DMS153 treated with DMSO at 0.1 percent for 48 hours (cell line): Measurements from ENCODE around the gene TTLL6.
A peak's percentile ranks its signal among the peaks of the same experiment; 100 is the strongest.

Source experiments
- DNase-seq: peaks from one replicate; lab custom pipeline; 2025; ENCODE audit not compliant: unreplicated experiment; lab: John Stamatoyannopoulos, UW

TTLL6 gene

GRCh38 chr17:48761114-48761513 lies 55.9 kb downstream of the TTLL6 start:
- no peak for DNase-seq

GRCh38 chr17:48760411-48760810 lies 56.6 kb downstream of the TTLL6 start:
- DNase-seq, result no peak

GRCh38 chr17:48759288-48759687 lies 57.7 kb downstream of the TTLL6 start:
- DNase-seq, result no peak

DNA sequence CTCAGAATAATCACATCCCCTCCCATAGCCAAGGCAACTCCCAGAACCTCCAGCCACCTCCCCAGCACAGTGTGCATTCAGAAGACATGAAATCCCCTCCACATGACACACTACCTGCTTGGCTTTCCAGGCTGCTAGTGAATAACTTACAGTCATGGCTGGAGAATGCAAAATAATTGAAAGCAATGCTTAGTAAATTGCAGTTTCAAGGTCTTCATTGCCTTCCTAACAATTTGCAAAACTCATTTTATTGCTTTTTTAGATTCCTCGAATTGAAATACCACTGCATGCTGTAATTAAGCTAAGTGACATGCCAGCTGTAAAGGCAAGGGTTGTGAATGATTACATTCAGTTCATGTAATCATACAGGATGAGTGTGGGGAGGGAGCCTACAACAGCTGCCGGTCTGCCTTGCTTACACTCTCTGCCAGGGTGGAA lies 59.5 kb downstream of the TTLL6 start:
- no peak for DNase-seq

DNA sequence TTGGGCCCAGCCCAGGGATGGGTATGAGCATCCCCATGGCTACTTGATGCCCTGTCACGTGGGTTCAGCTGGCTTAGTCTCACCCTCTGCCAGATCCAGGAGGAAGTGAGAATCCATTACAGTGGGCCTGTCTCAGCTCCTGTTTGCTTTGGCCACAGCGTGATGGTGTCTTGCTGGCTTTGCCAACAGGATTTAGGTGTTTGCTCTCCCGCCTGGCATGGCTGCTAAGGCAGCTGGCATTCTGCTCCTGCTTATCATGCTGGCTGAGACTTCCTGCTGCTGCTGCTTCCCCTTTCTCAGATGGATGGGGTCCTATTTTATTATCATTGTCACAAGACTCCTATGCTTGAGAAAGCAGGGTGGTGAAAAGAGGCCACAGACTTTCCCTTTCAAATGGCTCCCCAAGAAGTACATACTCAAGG lies 60.2 kb downstream of the TTLL6 start:
- peak; percentile 37 for DNase-seq

- no peak for DNase-seq
Measured at GRCh38 chr17:48755356-48755755, 61.7 kb downstream of the TTLL6 start.

DNA sequence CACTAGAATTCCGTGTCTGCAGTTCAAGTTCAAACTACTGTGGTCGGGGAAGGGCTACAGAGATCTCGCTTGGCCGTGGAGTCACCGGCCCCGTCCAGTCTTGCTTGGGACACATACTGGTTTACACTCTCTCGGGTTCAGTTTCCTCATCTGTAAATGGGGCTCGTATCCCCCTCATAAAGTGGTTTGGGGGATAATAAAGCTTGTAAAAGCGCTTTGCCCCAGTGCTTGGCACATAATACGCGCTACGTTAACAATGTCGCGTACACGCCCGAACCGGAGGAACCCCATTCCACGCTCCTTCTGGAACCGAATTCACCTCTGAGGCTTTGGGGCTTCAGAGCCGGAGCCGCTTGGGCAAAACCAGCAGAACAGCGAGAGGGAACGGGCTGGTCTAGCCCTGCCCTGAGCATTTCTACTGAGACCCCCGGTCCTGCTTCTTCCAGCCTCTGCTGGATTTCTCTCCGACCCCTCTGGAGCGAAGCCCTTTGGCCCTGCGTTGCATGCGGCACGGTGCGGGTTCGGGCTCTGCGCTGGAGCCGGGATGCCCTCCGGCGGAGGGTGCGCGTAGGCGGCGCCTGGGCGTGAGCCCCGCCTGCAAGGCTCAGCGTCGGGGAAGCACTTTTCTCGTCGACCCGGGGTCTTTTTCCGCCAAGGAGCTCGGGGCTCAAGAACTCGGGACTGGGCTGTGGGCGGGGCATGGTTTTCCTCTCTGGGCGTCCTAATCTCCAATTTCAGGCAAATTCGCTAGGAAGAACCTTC lies 62.3 kb downstream of the TTLL6 start:
- no peak for DNase-seq

GRCh38 chr17:48753794-48754499 lies 63.1 kb downstream of the TTLL6 start:
- DNase-seq, result no peak

DNA sequence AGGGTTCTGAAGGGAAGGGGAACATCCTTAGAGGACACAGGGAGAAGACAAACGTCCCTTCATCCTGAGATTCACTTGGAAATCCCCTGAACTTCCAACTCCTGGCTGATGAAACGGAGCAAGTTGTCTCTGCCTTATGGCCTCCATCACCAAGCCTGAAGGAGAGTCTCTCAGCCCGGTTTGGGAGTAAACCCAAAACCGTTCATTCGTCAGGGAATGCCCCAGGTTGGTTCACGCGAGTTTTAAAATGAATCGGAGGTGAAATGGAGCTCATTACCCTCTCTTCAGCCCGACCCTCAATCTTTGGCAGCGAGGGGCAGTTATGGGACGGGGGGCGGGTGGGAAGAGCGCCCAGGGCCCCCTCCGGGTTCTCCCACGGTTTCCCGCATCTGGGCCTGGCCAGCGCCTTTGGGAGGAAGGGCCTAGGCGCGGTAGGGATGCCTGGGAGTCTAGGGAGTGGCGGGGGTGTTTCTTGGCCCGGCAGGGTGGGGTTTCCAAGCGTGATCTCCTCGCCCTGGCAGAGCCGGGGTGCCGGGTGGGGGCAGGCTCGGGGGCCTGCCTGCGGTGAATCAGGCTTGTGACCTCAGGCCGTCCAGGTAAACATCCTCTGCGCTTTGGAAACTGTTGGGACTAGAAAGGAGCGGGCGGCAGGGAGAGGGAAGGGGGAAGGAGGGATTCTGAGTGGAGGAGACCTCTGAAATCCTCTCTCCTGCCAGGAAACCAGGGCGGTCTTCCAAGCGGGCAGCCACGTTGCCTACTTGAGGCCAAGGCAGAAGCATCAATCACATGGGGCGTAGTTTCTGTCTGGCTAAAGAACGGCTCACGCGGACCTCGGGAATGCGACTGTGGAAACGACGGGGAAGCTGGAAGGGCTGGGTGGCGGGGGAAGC lies 64.4 kb downstream of the TTLL6 start:
- no peak for DNase-seq

DNA sequence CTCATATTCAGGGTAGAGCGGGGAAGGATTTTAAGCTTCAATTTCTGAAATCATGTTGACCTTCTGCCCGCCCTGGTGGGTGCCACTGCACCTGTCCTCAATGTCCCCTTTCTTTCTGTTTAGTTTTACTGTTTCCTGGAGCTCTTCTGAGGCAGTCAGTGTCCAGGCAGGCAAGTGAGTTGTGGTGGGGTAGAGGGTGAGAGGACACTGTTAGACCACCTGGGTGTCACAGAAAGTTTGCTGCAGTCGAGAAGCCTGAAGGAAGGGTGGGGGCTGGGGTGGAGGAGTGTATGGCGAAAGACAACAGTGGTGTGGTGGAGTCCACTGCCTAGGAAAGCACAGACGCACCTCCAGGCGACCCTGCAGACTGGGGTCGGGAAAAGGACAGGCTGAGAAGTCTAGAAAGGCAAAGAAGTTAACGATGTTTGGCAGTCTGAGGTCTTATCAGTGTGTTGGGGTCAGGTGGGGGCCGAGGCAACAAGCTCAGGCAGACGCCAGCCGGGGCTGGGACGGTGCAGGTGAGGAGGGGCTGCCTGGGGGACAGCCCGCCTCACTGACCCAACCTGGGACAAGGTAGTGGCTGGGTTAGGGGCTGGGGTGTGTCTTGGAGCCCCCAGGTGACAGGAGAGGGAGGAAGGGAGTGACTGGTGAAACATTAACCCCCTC lies 65.2 kb downstream of the TTLL6 start:
- DNase-seq, result no peak

- no peak for DNase-seq
Measured at GRCh38 chr17:48751172-48751571, 65.9 kb downstream of the TTLL6 start.

GRCh38 chr17:48749621-48750553 lies 67.1 kb downstream of the TTLL6 start:
- DNase-seq, result no peak

- DNase-seq, result no peak
Measured at GRCh38 chr17:48748718-48749566, 68.1 kb downstream of the TTLL6 start.

DNA sequence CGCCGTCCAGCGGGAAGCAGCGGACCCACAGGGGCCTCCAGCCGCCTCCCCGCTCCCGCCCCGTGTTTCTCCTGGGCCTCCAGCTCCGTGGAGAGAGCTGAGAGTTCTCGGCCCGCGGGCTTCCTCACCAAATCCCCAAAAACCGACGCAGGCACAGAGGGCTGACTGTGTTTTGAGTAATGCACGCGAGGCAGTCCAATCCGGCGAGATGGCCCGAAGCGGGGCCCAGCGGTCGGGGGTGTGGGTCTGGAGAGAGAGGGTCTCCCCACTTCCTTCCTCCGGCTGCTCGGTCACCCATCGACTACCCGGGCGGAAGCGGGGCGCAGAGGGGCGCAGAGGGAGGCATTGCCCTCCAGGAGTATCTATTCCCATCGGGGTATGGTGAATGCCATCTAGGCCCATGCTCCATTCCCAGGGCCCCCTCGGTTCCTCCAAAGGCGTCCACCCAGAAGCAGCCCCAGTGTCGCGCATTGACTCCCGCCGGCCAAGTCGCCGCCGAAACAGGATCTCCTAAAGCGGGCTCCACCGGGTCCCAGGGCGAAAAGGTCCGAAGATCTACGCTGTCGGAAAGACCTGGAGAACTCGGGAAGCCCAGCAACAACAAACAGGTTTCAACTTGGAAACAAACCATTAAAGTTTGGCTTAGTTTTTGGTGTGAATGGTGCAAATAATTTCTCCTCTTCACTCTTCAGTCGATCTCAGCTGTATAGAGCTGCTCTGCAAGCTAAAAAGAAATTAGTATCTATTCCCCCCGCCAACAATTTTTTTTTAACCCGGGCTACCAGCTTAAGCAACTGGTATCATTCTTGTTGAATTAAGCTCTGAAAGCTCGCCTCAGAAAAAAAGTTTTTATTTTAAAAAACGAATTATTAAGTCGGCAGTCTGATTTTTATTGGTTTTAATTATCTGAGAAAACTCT lies 69.3 kb downstream of the TTLL6 start:
- DNase-seq, result no peak

DNA sequence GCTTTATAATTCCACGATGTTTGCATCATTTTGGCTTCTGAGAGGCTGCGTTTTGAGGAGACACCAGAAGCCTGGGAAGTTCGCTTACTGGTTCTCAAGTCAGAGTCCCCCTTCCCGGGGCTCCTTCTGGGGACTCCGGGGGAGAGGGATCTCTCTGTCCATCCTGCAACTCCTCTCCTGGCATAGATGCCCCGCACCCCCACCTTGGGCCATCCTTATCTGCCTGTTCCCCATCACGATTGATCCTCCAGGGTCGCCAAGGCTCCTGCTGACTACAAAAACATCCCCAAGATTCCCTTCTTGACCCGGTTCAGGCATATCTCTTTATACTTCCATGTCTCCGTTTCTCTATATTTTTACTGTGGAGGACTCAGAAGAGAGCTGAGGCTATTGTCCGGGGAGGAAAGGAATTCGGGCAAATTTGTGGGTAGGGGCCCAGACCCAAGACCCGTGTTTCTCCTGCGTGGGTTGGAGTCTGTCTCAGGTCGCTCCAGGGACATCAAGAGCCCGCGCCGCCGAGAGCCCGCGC lies 70.0 kb downstream of the TTLL6 start:
- DNase-seq, result no peak

- no peak for DNase-seq
Measured at GRCh38 chr17:48745381-48746275, 71.4 kb downstream of the TTLL6 start.

GRCh38 chr17:48740537-48740936 lies 76.5 kb downstream of the TTLL6 start:
- no peak for DNase-seq
